Measurements from ENCODE around the gene RASD1.
A peak's percentile ranks its signal among the peaks of the same experiment; 100 is the strongest.

RASD1 gene

GRCh38 chr17:17527534-17527933 lies 31.3 kb upstream of the RASD1 start:
- DNase-seq (ENCODE audit: low spot score): no peak

- DNase-seq (ENCODE audit: low spot score): no peak
Observed at GRCh38 chr17:17526369-17526768, 30.2 kb upstream of the RASD1 start.

- DNase-seq (ENCODE audit: low spot score): no peak
Observed at GRCh38 chr17:17525956-17526355, 29.8 kb upstream of the RASD1 start.

- DNase-seq (ENCODE audit: low spot score): no peak
Observed at GRCh38 chr17:17525311-17525710, 29.1 kb upstream of the RASD1 start.

- DNase-seq (ENCODE audit: low spot score): no peak
Observed at GRCh38 chr17:17523731-17524490, 27.7 kb upstream of the RASD1 start.

- DNase-seq (ENCODE audit: low spot score): no peak
Observed at GRCh38 chr17:17523001-17523730, 27.0 kb upstream of the RASD1 start.

GRCh38 chr17:17520599-17521232 lies 24.5 kb upstream of the RASD1 start:
- no peak for DNase-seq (ENCODE audit: low spot score)

GRCh38 chr17:17519886-17520285 lies 23.7 kb upstream of the RASD1 start:
- no peak for DNase-seq (ENCODE audit: low spot score)

- DNase-seq (ENCODE audit: low spot score): no peak
Observed at GRCh38 chr17:17518951-17519350, 22.8 kb upstream of the RASD1 start.

GRCh38 chr17:17518014-17518413 lies 21.8 kb upstream of the RASD1 start:
- no peak for DNase-seq (ENCODE audit: low spot score)

GRCh38 chr17:17516941-17517720 lies 20.9 kb upstream of the RASD1 start:
- no peak for DNase-seq (ENCODE audit: low spot score)

GRCh38 chr17:17515934-17516930 lies 20.0 kb upstream of the RASD1 start:
- no peak for DNase-seq (ENCODE audit: low spot score)

- no peak for DNase-seq (ENCODE audit: low spot score)
Observed at GRCh38 chr17:17514993-17515933, 19.1 kb upstream of the RASD1 start.

- DNase-seq (ENCODE audit: low spot score): no peak
Observed at GRCh38 chr17:17514361-17514992, 18.3 kb upstream of the RASD1 start.

- no peak for DNase-seq (ENCODE audit: low spot score)
Observed at GRCh38 chr17:17513626-17514025, 17.4 kb upstream of the RASD1 start.

GRCh38 chr17:17512866-17513265 lies 16.7 kb upstream of the RASD1 start:
- DNase-seq (ENCODE audit: low spot score): no peak

GRCh38 chr17:17511881-17512858 lies 16.0 kb upstream of the RASD1 start:
- peak; percentile 65 for DNase-seq (ENCODE audit: low spot score)

GRCh38 chr17:17511293-17511741 lies 15.1 kb upstream of the RASD1 start:
- DNase-seq (ENCODE audit: low spot score): no peak

All from SW480 (cell line).